PC-3 (cell line): Measurements from ENCODE around the gene CAMK2N2. TPM values are rescaled to one million over a fixed set of nuclear protein-coding genes. Genes with fewer than 3 reads are reported as not detected.

ENCODE experiments used
- ATAC-seq: fragments of 200-7000 bp; cut with Tn5 transposase; 2 replicates; pipeline ENCODE4 v1.9.1; 2020; ENCODE audit warnings: mild to moderate bottlenecking, moderate library complexity
- BruUV-seq: library from RNA; stranded (reverse); fragments of 400-500 nt; replicated peaks from 2 replicates; lab custom pipeline; 2021; lab: Mats Ljungman, UMichigan
- CTCF ChIA-PET: fragments of 300-600 bp; sonication (Branson Sonifier 250); formaldehyde crosslinking; loops from one replicate; lab custom pipeline; 2022; ENCODE audit warnings: antibody characterized with exemption; lab: Charles Lee
- POLR2A ChIA-PET: fragments of 300-600 bp; sonication (Branson Sonifier 250); formaldehyde crosslinking; loops from one replicate; lab custom pipeline; 2022; ENCODE audit warnings: antibody characterized with exemption; ENCODE audit not compliant: unreplicated experiment; lab: Charles Lee
- DNase-seq: peaks from one replicate; pipeline ENCODE4 v3.0.0-alpha.2; 2015
- H2AFZ ChIP-seq: fragments of 300-600 bp; sonication (generic); 2 replicates; pipeline ENCODE4 v1.6.0; 2016; ENCODE audit warnings: antibody characterized with exemption, low read length
- H3F3A ChIP-seq: fragments of 300-600 bp; sonication (generic); one replicate; pipeline ENCODE4 v1.6.0; 2017; ENCODE audit warnings: antibody characterized with exemption, low read length, control low read depth, mild to moderate bottlenecking; ENCODE audit not compliant: unreplicated experiment
- H3K27ac ChIP-seq: fragments of 300-600 bp; sonication (generic); 2 replicates; pipeline ENCODE4 v1.5.1; 2016; ENCODE audit warnings: mild to moderate bottlenecking, low read length
- H3K27me3 ChIP-seq: fragments of 300-600 bp; sonication (generic); 2 replicates; pipeline ENCODE4 v1.6.1; 2016; ENCODE audit warnings: low read length, mixed read lengths
- H3K36me3 ChIP-seq: fragments of 300-600 bp; sonication (generic); 2 replicates; pipeline ENCODE4 v1.6.1; 2016; ENCODE audit warnings: low read depth, mixed run types, low read length, mixed read lengths
- H3K4me1 ChIP-seq: fragments of 300-600 bp; sonication (generic); 2 replicates; pipeline ENCODE4 v1.5.1; 2016; ENCODE audit warnings: low read length; ENCODE audit not compliant: insufficient read depth
- H3K4me2 ChIP-seq: fragments of 300-600 bp; sonication (generic); 2 replicates; pipeline ENCODE4 v1.6.0; 2016; ENCODE audit warnings: low read length
- H3K4me3 ChIP-seq: fragments of 300-600 bp; sonication (generic); 2 replicates; pipeline ENCODE4 v1.5.1; 2016; ENCODE audit warnings: mild to moderate bottlenecking, low read length, mixed read lengths
- H3K79me2 ChIP-seq: fragments of 300-600 bp; sonication (generic); 2 replicates; pipeline ENCODE4 v1.6.1; 2017; ENCODE audit warnings: low read length, mixed read lengths
- H3K9ac ChIP-seq: fragments of 300-600 bp; sonication (generic); 2 replicates; pipeline ENCODE4 v1.6.0; 2016; ENCODE audit warnings: mild to moderate bottlenecking, low read length
- H3K9me2 ChIP-seq: fragments of 300-600 bp; sonication (generic); replicated peaks from 2 replicates; pipeline ENCODE4 v1.6.1; 2016; ENCODE audit warnings: mixed run types, low read length, mixed read lengths
- H3K9me3 ChIP-seq: fragments of 300-600 bp; sonication (generic); 2 replicates; pipeline ENCODE4 v1.6.1; 2016; ENCODE audit warnings: low read length, mixed read lengths
- H4K20me1 ChIP-seq: fragments of 300-600 bp; sonication (generic); 2 replicates; pipeline ENCODE4 v1.6.1; 2016; ENCODE audit warnings: low read length, mixed read lengths
- CTCF ChIP-seq: fragments of 300-600 bp; sonication (generic); conservative IDR thresholded peaks from 2 replicates; pipeline ENCODE4 v1.5.1; 2017; ENCODE audit warnings: antibody characterized with exemption, low read depth, mild to moderate bottlenecking, low read length
- EZH2 ChIP-seq: fragments of 300-600 bp; sonication (generic); IDR thresholded peaks from one replicate; pipeline ENCODE4 v1.6.1; 2017; ENCODE audit warnings: antibody characterized with exemption, mild to moderate bottlenecking, low read length; ENCODE audit not compliant: unreplicated experiment
- EZH2phosphoT487 ChIP-seq: fragments of 300-600 bp; sonication (generic); IDR thresholded peaks from 2 replicates; pipeline ENCODE4 v1.6.1; 2018; ENCODE audit warnings: mild to moderate bottlenecking, antibody characterized with exemption, low read length, borderline replicate concordance
- intact Hi-C: fragments of 100-400 bp; cut with micrococcal nuclease; formaldehyde crosslinking; loops from 2 replicates; pipeline ENCODE4 v1.9.0; 2023
- total RNA-seq: library from RNA; depleted of rRNA; stranded (reverse); fragments of >200 nt; gene quantifications from 2 replicates; pipeline ENCODE4 v1.2.3, GENCODE V29; 2014

Gene CAMK2N2
- total RNA-seq, 1 experiment from 2014 or later, result 1.1 TPM

- ATAC-seq, result peak; percentile 91
- peak within 1 kb of the TSS; percentile 98 for H3K9ac ChIP-seq
- peaks cover 6% of the 10 kb centered on the region; the same call in 1 of the 2 replicates for H3K36me3 ChIP-seq
- intact Hi-C loops, result loop anchor here (1.0 to 2.0 kb wide), 4 partner anchors 49 to 104 kb away; partner anchors contain the start of genes ABCF3, AP2M1 and PSMD2
- H3K79me2 ChIP-seq, result peaks cover 56% of the 10 kb centered on the region
- H2AFZ ChIP-seq, result peak within 1 kb of the TSS; percentile 97
- no peaks in the 10 kb centered on the region for H3K9me2 ChIP-seq
- no peaks in the 10 kb centered on the region; the same call in 1 of the 2 replicates for H3K4me1 ChIP-seq
- BruUV-seq, result TSS peak; percentile 57
- H3K4me3 ChIP-seq, result peak within 1 kb of the TSS; percentile 96
- peak; percentile 98 for DNase-seq
- POLR2A ChIA-PET, result no interaction called here
- no peaks in the 10 kb centered on the region for H3K27me3 ChIP-seq
- no peaks in the 10 kb centered on the region for H4K20me1 ChIP-seq
- peak within 1 kb of the TSS; percentile 99 for H3K4me2 ChIP-seq
- H3F3A ChIP-seq, result no peaks in the 10 kb centered on the region
- CTCF ChIA-PET, result interaction anchor here (0.6 to 0.8 kb wide), 3 partner anchors 22 to 115 kb away, joined by 3 to 6 read pairs (median 3); no protein-coding TSS in a partner anchor
- TF ChIP-seq EZH2 (no peak), CTCF (peak; percentile 44)
- peak within 1 kb of the TSS; percentile 93 for H3K27ac ChIP-seq
- H3K9me3 ChIP-seq, result no peaks in the 10 kb centered on the region
These were observed 11.8 kb downstream of the CAMK2N2 start, which contains the start of gene EEF1AKMT4 for GRCh38 chr3:184249412-184250166. TSS of gene EEF1AKMT4 (plus strand) at chr3:184249672. CDS start at chr3:184249695, 23 bp downstream.

DNA sequence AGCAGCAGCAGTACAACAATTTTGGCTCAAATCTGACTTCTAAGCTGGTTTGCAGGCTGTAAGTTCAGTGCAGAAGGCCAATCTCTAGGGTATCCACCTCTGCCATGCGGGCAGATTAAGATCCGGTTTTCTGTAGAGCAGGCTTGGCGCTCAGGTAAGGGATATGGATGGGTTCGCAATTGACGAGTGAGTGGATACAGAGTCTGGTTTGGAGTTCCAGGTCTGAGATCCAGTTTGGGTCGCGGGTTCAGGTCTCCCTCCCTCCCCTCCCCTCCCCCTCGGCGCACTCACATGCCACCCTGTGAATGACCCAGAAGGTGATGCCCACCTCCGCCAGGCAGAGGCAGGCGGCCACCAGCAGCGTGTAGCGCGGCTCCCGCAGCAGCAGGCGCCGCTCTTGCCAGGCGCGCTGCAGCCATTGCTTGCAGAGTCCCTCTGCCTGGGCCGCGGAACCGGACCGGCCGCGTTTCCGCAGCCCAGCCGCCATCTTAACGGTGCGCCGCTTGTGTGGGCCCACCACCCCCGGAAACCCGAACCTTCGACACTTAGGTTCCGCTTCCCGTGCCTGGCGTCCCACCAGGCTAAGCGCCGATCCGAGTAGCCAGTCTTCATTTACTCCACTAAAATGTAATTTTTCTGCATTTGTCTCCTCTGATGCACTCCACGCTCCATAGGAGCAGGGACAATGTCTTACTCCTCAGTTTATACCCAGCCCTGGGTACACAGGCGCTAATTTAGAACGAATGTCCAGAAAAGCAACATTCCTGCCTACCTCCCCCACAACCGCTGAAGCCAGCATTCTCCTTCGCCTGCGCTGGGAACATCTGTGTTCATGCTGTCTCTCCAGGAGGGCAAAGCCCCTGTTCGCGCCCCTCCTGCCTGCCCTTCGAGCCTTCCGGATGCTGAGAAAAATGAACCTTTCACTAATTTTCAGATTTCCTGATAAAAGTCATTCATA, 12.6 kb downstream of the CAMK2N2 start, which contains the start of gene ALG3:
Gene ALG3 (minus strand): TSS at position 509 of the 958 bp plus-strand sequence. CDS start 22 bp downstream, at position 487.
- Histone ChIP-seq H4K20me1 (no peaks in the 10 kb centered on the region), H2AFZ (peak within 1 kb of the TSS; percentile 97), H3K9ac (peak within 1 kb of the TSS; percentile 98), H3K79me2 (peaks cover 52% of the 10 kb centered on the region), H3F3A (no peaks in the 10 kb centered on the region), H3K9me3 (no peaks in the 10 kb centered on the region), H3K4me3 (peak within 1 kb of the TSS; percentile 96), H3K27me3 (no peaks in the 10 kb centered on the region), H3K4me2 (peak within 1 kb of the TSS; percentile 99), H3K4me1 (no peaks in the 10 kb centered on the region; the same call in 1 of the 2 replicates), H3K27ac (peak within 1 kb of the TSS; percentile 93), H3K36me3 (peaks cover 8% of the 10 kb centered on the region; the same call in 1 of the 2 replicates), H3K9me2 (no peaks in the 10 kb centered on the region)
- intact Hi-C loops, result loop anchor here (1.0 to 2.0 kb wide), 3 partner anchors 50 to 74 kb away; partner anchors contain the start of genes ABCF3, AP2M1 and PSMD2
- DNase-seq (peak; percentile 88), ATAC-seq (peak; percentile 33)
- POLR2A ChIA-PET, result interaction anchor here (0.6 kb wide), 1 partner anchor 32 kb away, joined by 3 read pairs; no protein-coding TSS in a partner anchor
- BruUV-seq, result TSS peak; percentile 73
- CTCF ChIA-PET, result no interaction called here
- TF ChIP-seq CTCF (no peak), EZH2 (no peak), EZH2phosphoT487 (no peak)
